Left hindlimb (tissue), 1 donor: Measurements from ENCODE around the gene CABP5.
"Not testable (repeated sequence)": the region's sequence is repeated elsewhere in the genome, so short reads cannot be mapped to it uniquely, and the experiment has no call there.

Experiments
- DNase-seq: peaks from one replicate; pipeline ENCODE4 v3.0.0-alpha.2; 2018

CABP5 gene

GRCh38 chr19:48043675-48044258, at the start of gene CABP5:
Gene CABP5 (minus strand): TSS chr19:48044079. CDS start chr19:48043922, 157 bp downstream.
- DNase-seq, result no peak

- not testable (repeated sequence) for DNase-seq
Observed at GRCh38 chr19:48091111-48091718, 47.3 kb upstream of the CABP5 start.

GRCh38 chr19:48090281-48090802, 46.5 kb upstream of the CABP5 start:
- no peak for DNase-seq

- DNase-seq, result not testable (repeated sequence)
Observed at GRCh38 chr19:48088991-48089390, 45.1 kb upstream of the CABP5 start.

- DNase-seq, result no peak
Observed at GRCh38 chr19:48085904-48086864, 42.3 kb upstream of the CABP5 start.

GRCh38 chr19:48085076-48085475, 41.2 kb upstream of the CABP5 start:
- DNase-seq, result no peak

- no peak for DNase-seq
Observed at GRCh38 chr19:48081106-48081505, 37.2 kb upstream of the CABP5 start.

GRCh38 chr19:48070177-48070769, 26.4 kb upstream of the CABP5 start:
- not testable (repeated sequence) for DNase-seq

- no peak for DNase-seq
Observed at GRCh38 chr19:48069435-48069834, 25.6 kb upstream of the CABP5 start.

GRCh38 chr19:48064509-48064908, 20.6 kb upstream of the CABP5 start:
- DNase-seq, result no peak

GRCh38 chr19:48061401-48062344, 17.8 kb upstream of the CABP5 start:
- DNase-seq, result no peak

- DNase-seq, result no peak
Observed at GRCh38 chr19:48060381-48060780, 16.5 kb upstream of the CABP5 start.

GRCh38 chr19:48059331-48059730, 15.5 kb upstream of the CABP5 start:
- DNase-seq, result no peak

GRCh38 chr19:48053856-48054255, 10.0 kb upstream of the CABP5 start:
- no peak for DNase-seq

- no peak for DNase-seq
Observed at GRCh38 chr19:48053076-48053475, 9.2 kb upstream of the CABP5 start.

GRCh38 chr19:48051335-48052033, 7.6 kb upstream of the CABP5 start:
- DNase-seq, result no peak

GRCh38 chr19:48044561-48044960, 682 bp upstream of the CABP5 start:
- no peak for DNase-seq

- DNase-seq, result no peak
Observed at GRCh38 chr19:48041877-48042580, 1.9 kb downstream of the CABP5 start.

GRCh38 chr19:48036765-48037164, 7.1 kb downstream of the CABP5 start:
- DNase-seq, result no peak

- no peak for DNase-seq
Observed at GRCh38 chr19:48033604-48034003, 10.3 kb downstream of the CABP5 start.

- DNase-seq, result no peak
Observed at GRCh38 chr19:48030073-48030472, 13.8 kb downstream of the CABP5 start.
